IMR-90 (cell line): Measurements from ENCODE around the gene GAS6. TPM values are rescaled to one million over a fixed set of nuclear protein-coding genes. Genes with fewer than 3 reads are reported as not detected.
A peak's percentile ranks its signal among the peaks of the same experiment; 100 is the strongest.

Experiments used
- ATAC-seq: fragments of 200-7000 bp; cut with Tn5 transposase; 2 replicates; pipeline ENCODE4 v1.9.1; 2020; ENCODE audit warnings: low read depth, mild to moderate bottlenecking, moderate library complexity
- BruUV-seq: library from RNA; stranded (reverse); fragments of 400-500 nt; replicated peaks from 2 replicates; lab custom pipeline; 2021; lab: Mats Ljungman, UMichigan
- CTCF ChIA-PET: fragments of 300-600 bp; formaldehyde crosslinking; extraction: SDS; loops from one replicate; lab custom pipeline; 2021; ENCODE audit warnings: antibody characterized with exemption; lab: Yijun Ruan, JAX
- POLR2A ChIA-PET: fragments of 300-600 bp; sonication (Branson Sonifier 250); formaldehyde crosslinking; loops from one replicate; lab custom pipeline; 2022; ENCODE audit warnings: antibody characterized with exemption; ENCODE audit not compliant: unreplicated experiment; lab: Charles Lee
- DNase-seq: peaks from one replicate; pipeline ENCODE4 v3.0.0; 2013
- H2AFZ ChIP-seq: replicated peaks from 2 replicates; pipeline ENCODE3; 2013; ENCODE audit warnings: low read length, mild to moderate bottlenecking; ENCODE audit not compliant: poor library complexity
- H2AK5ac ChIP-seq: 2 replicates; pipeline ENCODE4 v1.6.1; 2013; ENCODE audit warnings: low read depth, low read length, inconsistent platforms
- H2AK9ac ChIP-seq: replicated peaks from 2 replicates; pipeline ENCODE3; 2013; ENCODE audit warnings: mild to moderate bottlenecking, low read depth, low read length, moderate library complexity; ENCODE audit not compliant: poor library complexity
- H2BK120ac ChIP-seq: 2 replicates; pipeline ENCODE4 v1.6.1; 2013; ENCODE audit warnings: low read depth, low read length, inconsistent platforms
- H2BK15ac ChIP-seq: 3 replicates; pipeline ENCODE4 v1.6.1; 2013; ENCODE audit warnings: low read depth, low read length, inconsistent platforms
- H2BK20ac ChIP-seq: 2 replicates; pipeline ENCODE4 v1.6.1; 2013; ENCODE audit warnings: low read depth, mild to moderate bottlenecking, inconsistent platforms, low read length, moderate library complexity
- H2BK5ac ChIP-seq: 2 replicates; pipeline ENCODE4 v1.6.1; 2013; ENCODE audit warnings: mild to moderate bottlenecking, low read depth, low read length, inconsistent platforms; ENCODE audit not compliant: poor library complexity, severe bottlenecking
- H3K14ac ChIP-seq: replicated peaks from 2 replicates; pipeline ENCODE4 v1.6.1; 2013; ENCODE audit warnings: low read depth, low read length, inconsistent platforms
- H3K18ac ChIP-seq: 2 replicates; pipeline ENCODE4 v1.6.1; 2013; ENCODE audit warnings: low read depth, low read length, control low read depth
- H3K23ac ChIP-seq: 2 replicates; pipeline ENCODE4 v1.6.1; 2013; ENCODE audit warnings: low read depth, low read length, inconsistent platforms
- H3K27ac ChIP-seq: 2 replicates; pipeline ENCODE4 v1.5.1; 2013; ENCODE audit warnings: mild to moderate bottlenecking, control low read depth, low read length; ENCODE audit not compliant: insufficient read depth
- H3K27me3 ChIP-seq: 2 replicates; pipeline ENCODE4 v1.6.1; 2013; ENCODE audit warnings: low read length; ENCODE audit not compliant: control insufficient read depth, insufficient read depth
- H3K36me3 ChIP-seq: 2 replicates; pipeline ENCODE4 v1.6.1; 2013; ENCODE audit warnings: low read length, mixed read lengths; ENCODE audit not compliant: control insufficient read depth, insufficient read depth
- H3K4ac ChIP-seq: 2 replicates; pipeline ENCODE4 v1.6.1; 2013; ENCODE audit warnings: low read depth, low read length, inconsistent platforms
- H3K4me1 ChIP-seq: 2 replicates; pipeline ENCODE4 v1.6.1; 2013; ENCODE audit warnings: low read length, mixed read lengths; ENCODE audit not compliant: control insufficient read depth, insufficient read depth
- H3K4me2 ChIP-seq: 2 replicates; pipeline ENCODE4 v1.6.1; 2013; ENCODE audit warnings: low read depth, mild to moderate bottlenecking, control low read depth, low read length, moderate library complexity
- H3K4me3 ChIP-seq: 2 replicates; pipeline ENCODE4 v1.5.1; 2013; ENCODE audit warnings: low read depth, mild to moderate bottlenecking, control low read depth, low read length, moderate library complexity; ENCODE audit not compliant: insufficient read depth
- H3K56ac ChIP-seq: 2 replicates; pipeline ENCODE4 v1.6.1; 2013; ENCODE audit warnings: low read length, inconsistent platforms; ENCODE audit not compliant: insufficient read depth; ENCODE audit errors: extremely low read depth
- H3K79me1 ChIP-seq, 2 experiments: 2 replicates each; pipeline ENCODE4 v1.6.1; 2013; ENCODE audit warnings: low read length in 2 of 2, inconsistent platforms in 1 of 2, low read depth in 1 of 2
- H3K9ac ChIP-seq: 2 replicates; pipeline ENCODE4 v1.6.1; 2013; ENCODE audit warnings: low read depth, low read length, control low read depth
- H3K9me1 ChIP-seq: 2 replicates; pipeline ENCODE4 v1.6.1; 2013; ENCODE audit warnings: low read length, inconsistent platforms; ENCODE audit not compliant: insufficient read depth
- H3K9me3 ChIP-seq: 2 replicates; pipeline ENCODE4 v1.6.1; 2013; ENCODE audit warnings: low read length; ENCODE audit not compliant: control insufficient read depth, insufficient read depth
- H4K20me1 ChIP-seq: 2 replicates; pipeline ENCODE4 v1.6.1; 2013; ENCODE audit warnings: low read length, inconsistent platforms; ENCODE audit not compliant: insufficient read depth
- H4K5ac ChIP-seq: 2 replicates; pipeline ENCODE4 v1.6.1; 2013; ENCODE audit warnings: mild to moderate bottlenecking, low read depth, low read length, control low read depth
- H4K8ac ChIP-seq, 2 experiments: 2 replicates each; pipeline ENCODE4 v1.6.1; 2013; ENCODE audit warnings: low read depth in 2 of 2, low read length in 2 of 2, control low read depth in 1 of 2, inconsistent platforms in 1 of 2
- H4K91ac ChIP-seq: 2 replicates; pipeline ENCODE4 v1.6.1; 2013; ENCODE audit warnings: low read depth, low read length, inconsistent platforms; ENCODE audit not compliant: insufficient read depth
- CHD1 ChIP-seq: IDR thresholded peaks from 2 replicates; pipeline ENCODE4 v1.6.1; 2012; ENCODE audit warnings: low read depth, low read length, improper control_type of control experiment
- MAZ ChIP-seq: IDR thresholded peaks from 2 replicates; pipeline ENCODE4 v1.6.1; 2012; ENCODE audit warnings: low read depth, mild to moderate bottlenecking, low read length, improper control_type of control experiment, moderate library complexity, borderline replicate concordance
- POLR2A ChIP-seq: IDR thresholded peaks from 2 replicates; pipeline ENCODE4 v1.6.1; 2012; ENCODE audit warnings: mild to moderate bottlenecking, low read depth, low read length
- SMC3 ChIP-seq: fragments of 150-350 bp; IDR thresholded peaks from 2 replicates; pipeline ENCODE4 v1.6.1; 2016; ENCODE audit warnings: low read depth, mild to moderate bottlenecking, antibody characterized with exemption, low read length, moderate library complexity
- WGBS, 2 experiments: methylation state at CpG; one replicate each; pipeline versions ENCODE4 v1.1.5 to v1.1.7; 2013; ENCODE audit warnings: missing lambda C conversion rate in 2 of 2; ENCODE audit not compliant: insufficient read length in 1 of 2; ENCODE audit errors: extremely low coverage in 2 of 2; 5-methylcytosine and 5-hydroxymethylcytosine counted together
- dilution Hi-C: fragments of 300-500 bp; cut with HindIII; formaldehyde crosslinking; loops from one replicate; pipeline ENCODE4 v1.14.3; 2018; ENCODE audit warnings: low sequenced_read_pairs; ENCODE audit not compliant: unreplicated experiment
- in situ Hi-C: fragments of 300-500 bp; cut with MboI; formaldehyde crosslinking; loops from 3 replicates; pipeline ENCODE4 v1.14.3; 2019; ENCODE audit warnings: low sequenced_read_pairs, inconsistent platforms, mixed read lengths
- intact Hi-C: fragments of 100-400 bp; cut with micrococcal nuclease; formaldehyde crosslinking; loops from 2 replicates; pipeline ENCODE4 v1.10.0; 2022
- polyA plus RNA-seq, 3 experiments: library from polyadenylated mRNA; depleted of rRNA; stranded (reverse); fragments of >200 nt; gene quantifications; 2 replicates each; pipeline ENCODE4 v1.2.3, GENCODE V29; 2012; ENCODE audit warnings: low replicate concordance in 1 of 3
- total RNA-seq: library from RNA; depleted of rRNA; stranded (reverse); fragments of >200 nt; gene quantifications from 2 replicates; pipeline ENCODE4 v1.2.3, GENCODE V29; 2012
- TF ChIP-seq, protein P1 (sequence below): conservative IDR thresholded peaks from 2 replicates; pipeline ENCODE4 v1.5.1; 2012; ENCODE audit warnings: mild to moderate bottlenecking, low read depth, low read length, improper control_type of control experiment

GAS6 gene
- total and polyA plus RNA-seq, 2 of the 4 experiments (the other 2 are of a cell fraction) = 220 to 823 TPM

DNA sequence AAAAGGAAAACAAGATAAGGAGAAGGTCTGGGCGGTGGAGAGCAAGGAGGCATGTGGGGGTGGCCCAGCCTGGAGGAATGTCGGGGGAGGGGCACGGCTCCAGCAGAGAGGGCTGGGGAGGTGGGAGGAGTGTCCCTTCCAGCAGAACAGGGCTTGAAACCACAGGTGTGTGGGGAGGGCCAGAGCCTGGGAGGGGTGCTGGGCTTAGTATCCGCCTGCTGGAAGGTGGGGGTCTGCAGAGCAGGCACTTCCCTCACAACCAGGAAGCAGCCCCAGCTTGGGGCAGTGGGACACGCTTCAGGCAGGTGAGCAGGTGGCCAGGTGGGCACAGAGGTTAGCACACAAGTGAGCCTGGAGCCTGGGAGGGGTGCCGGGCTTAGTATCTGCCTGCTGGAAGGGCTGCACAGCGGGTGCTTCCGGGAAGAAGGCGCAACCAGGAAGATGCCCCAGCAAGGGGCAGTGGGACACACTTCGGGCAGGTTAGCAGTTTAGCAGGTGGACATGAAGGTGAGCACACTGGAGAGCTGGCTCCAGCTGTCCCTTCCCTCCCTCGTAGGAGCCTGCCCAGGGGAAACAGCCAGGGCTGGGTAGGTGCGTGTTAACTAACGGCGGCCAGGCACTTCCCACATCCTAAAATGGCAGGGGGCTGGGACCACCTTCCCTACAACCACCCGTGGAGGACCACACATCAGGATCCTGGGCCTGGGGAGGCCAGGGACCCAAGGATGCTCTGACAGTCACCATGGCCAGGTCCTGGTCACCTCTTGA is 3.0 kb downstream of the GAS6 start:
- WGBS, 2 experiments = 53% methylated on average over 6 of the region's 15 CpGs; no CpG with 5 or more reads in 1 of the 2 experiments
- Histone ChIP-seq H2AFZ (peak overlapping the region; percentile 45), H3K4ac (peak overlapping the region; percentile 89), H4K8ac (peak overlapping the region; percentile 28 to 83; a peak in 3 of 4 replicates), H3K79me1 (peaks cover 14 to 67% of the 10 kb centered on the region in 2 experiments), H2AK5ac (peak overlapping the region; percentile 86), H3K9ac (peak overlapping the region; percentile 97), H2AK9ac (peak overlapping the region; percentile 97), H2BK15ac (0 out of 3 replicates have a peak overlapping the region, but pooled peaks have one; percentile 22), H3K4me3 (peak overlapping the region; percentile 93; the same call in 1 of the 2 replicates), H3K4me2 (peak overlapping the region; percentile 83), H3K4me1 (peaks cover 36% of the 10 kb centered on the region), H3K23ac (peak overlapping the region; percentile 83), H3K18ac (peak overlapping the region; percentile 11; the same call in 1 of the 2 replicates), H3K9me1 (peaks cover 27% of the 10 kb centered on the region), H3K27me3 (no peaks in the 10 kb centered on the region), H4K5ac (peak overlapping the region; percentile 46), H2BK20ac (peak overlapping the region; percentile 26; the same call in 1 of the 2 replicates), H3K14ac (peak overlapping the region; percentile 89), H3K27ac (peak overlapping the region; percentile 97), H2BK120ac (peak overlapping the region; percentile 37; the same call in 1 of the 2 replicates), H4K91ac (peak overlapping the region; percentile 84), H4K20me1 (peaks cover 69% of the 10 kb centered on the region), H2BK5ac (peak overlapping the region; percentile 100), H3K9me3 (no peaks in the 10 kb centered on the region), H3K36me3 (peaks cover 26% of the 10 kb centered on the region), H3K56ac (peak overlapping the region; percentile 55)
- dilution Hi-C loops = no loop called here
- in situ Hi-C loops = no loop called here
- intact Hi-C loops = loop anchor here (5.0 kb wide), 2 partner anchors 86 to 366 kb away; no protein-coding TSS in a partner anchor
- TF ChIP-seq, protein P1, sequence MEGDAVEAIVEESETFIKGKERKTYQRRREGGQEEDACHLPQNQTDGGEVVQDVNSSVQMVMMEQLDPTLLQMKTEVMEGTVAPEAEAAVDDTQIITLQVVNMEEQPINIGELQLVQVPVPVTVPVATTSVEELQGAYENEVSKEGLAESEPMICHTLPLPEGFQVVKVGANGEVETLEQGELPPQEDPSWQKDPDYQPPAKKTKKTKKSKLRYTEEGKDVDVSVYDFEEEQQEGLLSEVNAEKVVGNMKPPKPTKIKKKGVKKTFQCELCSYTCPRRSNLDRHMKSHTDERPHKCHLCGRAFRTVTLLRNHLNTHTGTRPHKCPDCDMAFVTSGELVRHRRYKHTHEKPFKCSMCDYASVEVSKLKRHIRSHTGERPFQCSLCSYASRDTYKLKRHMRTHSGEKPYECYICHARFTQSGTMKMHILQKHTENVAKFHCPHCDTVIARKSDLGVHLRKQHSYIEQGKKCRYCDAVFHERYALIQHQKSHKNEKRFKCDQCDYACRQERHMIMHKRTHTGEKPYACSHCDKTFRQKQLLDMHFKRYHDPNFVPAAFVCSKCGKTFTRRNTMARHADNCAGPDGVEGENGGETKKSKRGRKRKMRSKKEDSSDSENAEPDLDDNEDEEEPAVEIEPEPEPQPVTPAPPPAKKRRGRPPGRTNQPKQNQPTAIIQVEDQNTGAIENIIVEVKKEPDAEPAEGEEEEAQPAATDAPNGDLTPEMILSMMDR = no peak
- TF ChIP-seq POLR2A (no peak), SMC3 (no peak), CHD1 (no peak), MAZ (peak; percentile 31; the same call in 1 of the 2 replicates)
- CTCF ChIA-PET = no interaction called here
- ATAC-seq = peak; percentile 9
- no TSS peak for BruUV-seq
- no peak for DNase-seq
- POLR2A ChIA-PET = no interaction called here
